Hepatocyte (in vitro differentiated cells): Measurements from ENCODE around the gene NFAT5. TPM values are rescaled to one million over a fixed set of nuclear protein-coding genes. Genes with fewer than 3 reads are reported as not detected.

Experiments
- DNase-seq: peaks from one replicate; pipeline ENCODE4 v3.0.0-alpha.2; 2016; ENCODE audit warnings: low spot score
- H2AFZ ChIP-seq: fragments of 200-600 bp; sonication (generic); 2 replicates; pipeline ENCODE4 v1.6.0; 2016; ENCODE audit warnings: antibody characterized with exemption, mild to moderate bottlenecking
- H3K27ac ChIP-seq: fragments of 200-600 bp; sonication (generic); 2 replicates; pipeline ENCODE4 v1.5.1; 2016; ENCODE audit warnings: mild to moderate bottlenecking
- H3K27me3 ChIP-seq: fragments of 200-600 bp; sonication (generic); 2 replicates; pipeline ENCODE4 v1.6.1; 2016
- H3K36me3 ChIP-seq: fragments of 200-600 bp; sonication (generic); replicated peaks from 2 replicates; pipeline ENCODE4 v1.5.1; 2016; ENCODE audit warnings: low read depth; ENCODE audit not compliant: insufficient read depth
- H3K4me1 ChIP-seq: fragments of 200-600 bp; sonication (generic); 2 replicates; pipeline ENCODE4 v1.5.1; 2016; ENCODE audit warnings: mild to moderate bottlenecking, moderate library complexity; ENCODE audit not compliant: insufficient read depth
- H3K4me2 ChIP-seq: fragments of 200-600 bp; sonication (generic); 2 replicates; pipeline ENCODE4 v1.6.0; 2016
- H3K4me3 ChIP-seq: fragments of 200-600 bp; sonication (generic); 2 replicates; pipeline ENCODE4 v1.5.1; 2016; ENCODE audit warnings: mild to moderate bottlenecking
- H3K79me2 ChIP-seq: fragments of 200-600 bp; sonication (generic); 2 replicates; pipeline ENCODE4 v1.6.0; 2017; ENCODE audit warnings: mild to moderate bottlenecking
- H3K9me2 ChIP-seq: fragments of 200-600 bp; sonication (generic); replicated peaks from 2 replicates; pipeline ENCODE4 v1.6.0; 2017; ENCODE audit warnings: mild to moderate bottlenecking; ENCODE audit not compliant: insufficient read depth
- H3K9me3 ChIP-seq: fragments of 200-600 bp; sonication (generic); 2 replicates; pipeline ENCODE4 v1.5.1; 2016; ENCODE audit warnings: low read depth, mild to moderate bottlenecking
- H4K20me1 ChIP-seq: fragments of 200-600 bp; sonication (generic); 2 replicates; pipeline ENCODE4 v1.6.0; 2016; ENCODE audit warnings: mild to moderate bottlenecking; ENCODE audit not compliant: insufficient read depth, poor library complexity, severe bottlenecking
- CTCF ChIP-seq: fragments of 200-600 bp; sonication (generic); IDR thresholded peaks from 2 replicates; pipeline ENCODE4 v1.5.1; 2016; ENCODE audit warnings: antibody characterized with exemption, mild to moderate bottlenecking; ENCODE audit not compliant: poor library complexity
- EZH2 ChIP-seq: fragments of 200-600 bp; sonication (generic); IDR thresholded peaks from 2 replicates; pipeline ENCODE4 v1.6.1; 2016; ENCODE audit warnings: antibody characterized with exemption, mild to moderate bottlenecking, borderline replicate concordance
- EZH2phosphoT487 ChIP-seq: fragments of 200-600 bp; sonication (generic); IDR thresholded peaks from one replicate; pipeline ENCODE4 v1.6.1; 2018; ENCODE audit warnings: antibody characterized with exemption, mild to moderate bottlenecking, low read depth, moderate library complexity; ENCODE audit not compliant: unreplicated experiment, severe bottlenecking
- WGBS: methylation state at CpG from one replicate; pipeline ENCODE4 v1.1.6; 2016; ENCODE audit warnings: low lambda C conversion rate; ENCODE audit errors: missing lambda C conversion rate; 5-methylcytosine and 5-hydroxymethylcytosine counted together
- polyA plus RNA-seq: library from polyadenylated mRNA; unstranded; fragments of >200 nt; fragmentation: Nextera tagmentation; extraction: Ambion mirVana; gene quantifications from 2 replicates; pipeline ENCODE4 v1.2.1, GENCODE V29; 2016
- total RNA-seq: library from RNA; depleted of rRNA; stranded (reverse); fragments of >200 nt; gene quantifications from 2 replicates; pipeline ENCODE4 v1.2.3, GENCODE V29; 2014

The NFAT5 gene
- total and polyA plus RNA-seq, 2 experiments from 2014 or later, result 9.2 to 30.7 TPM

- DNase-seq, result peak; percentile 29
- H3K36me3 ChIP-seq, result no peaks in the 10 kb centered on the region
- TF ChIP-seq CTCF, result no peak
- no peak for TF ChIP-seq EZH2
- TF ChIP-seq EZH2phosphoT487, result no peak
Observed at GRCh38 chr16:69691980-69692911, 126.5 kb downstream of the NFAT5 start.

GRCh38 chr16:69693916-69694315 lies 128.2 kb downstream of the NFAT5 start:
- Histone ChIP-seq H3K79me2 (peaks cover 29% of the 10 kb centered on the region), H3K36me3 (no peaks in the 10 kb centered on the region), H3K4me1 (no peaks in the 10 kb centered on the region), H3K27me3 (no peaks in the 10 kb centered on the region), H4K20me1 (no peaks in the 10 kb centered on the region), H2AFZ (no peak overlapping the region), H3K4me3 (no peak overlapping the region), H3K4me2 (no peak overlapping the region), H3K9me3 (no peaks in the 10 kb centered on the region), H3K9me2 (no peaks in the 10 kb centered on the region), H3K27ac (no peak overlapping the region)
- WGBS, result 97% methylated on average over 2 of the region's 2 CpGs
- TF ChIP-seq EZH2, result no peak
- no peak for TF ChIP-seq EZH2phosphoT487
- no peak for TF ChIP-seq CTCF
- no peak for DNase-seq

More at GRCh38 chr16:69691980-69692911, 126.5 kb downstream of the NFAT5 start:
- H3K27ac ChIP-seq, result peak overlapping the region; percentile 51
- H3K9me2 ChIP-seq, result no peaks in the 10 kb centered on the region
- no peak overlapping the region for H2AFZ ChIP-seq
- H3K4me2 ChIP-seq, result no peak overlapping the region
- 83% methylated on average over 4 of the region's 4 CpGs for WGBS
- H3K79me2 ChIP-seq, result peaks cover 17% of the 10 kb centered on the region
- H3K4me1 ChIP-seq, result no peaks in the 10 kb centered on the region
- no peaks in the 10 kb centered on the region for H3K27me3 ChIP-seq
- H4K20me1 ChIP-seq, result no peaks in the 10 kb centered on the region
- no peak overlapping the region for H3K4me3 ChIP-seq
- H3K9me3 ChIP-seq, result no peaks in the 10 kb centered on the region

GRCh38 chr16:69698404-69698803 lies 132.6 kb downstream of the NFAT5 start:
- Histone ChIP-seq H3K4me3 (no peak overlapping the region), H3K27me3 (no peaks in the 10 kb centered on the region), H2AFZ (no peak overlapping the region), H3K79me2 (peaks cover 34% of the 10 kb centered on the region), H3K4me2 (no peak overlapping the region), H3K36me3 (no peaks in the 10 kb centered on the region), H3K27ac (no peak overlapping the region), H3K4me1 (no peaks in the 10 kb centered on the region), H3K9me3 (no peaks in the 10 kb centered on the region), H4K20me1 (no peaks in the 10 kb centered on the region), H3K9me2 (no peaks in the 10 kb centered on the region)
- WGBS, result 85% methylated on average over 3 of the region's 3 CpGs
- DNase-seq, result no peak
- TF ChIP-seq EZH2phosphoT487 (no peak), CTCF (no peak), EZH2 (no peak)
